Activated T-cell treated with anti-CD3 and anti-CD28 coated beads, Interleukin-2, amount 50 U/mL, for 4 hours (primary cell): ENCODE measurements around the gene TOR1B. TPM values are rescaled to one million over a fixed set of nuclear protein-coding genes. Genes with fewer than 3 reads are reported as not detected.

Source experiments
- ATAC-seq, 2 donors: fragments of 200-7000 bp; cut with Tn5 transposase; one replicate each; pipeline ENCODE4 v1.10.0; 2021
- DNase-seq: peaks from one replicate; pipeline ENCODE4 v3.0.0-alpha.2; 2020
- H3K27me3 Mint-ChIP-seq: one replicate; pipeline ENCODE4 v1.8.0; 2021; ENCODE audit warnings: low read depth, mixed read lengths
- H3K36me3 Mint-ChIP-seq: one replicate; pipeline ENCODE4 v1.8.0; 2022; ENCODE audit warnings: mixed read lengths; ENCODE audit not compliant: insufficient read depth
- H3K4me1 Mint-ChIP-seq: one replicate; pipeline ENCODE4 v1.8.0; 2021; ENCODE audit warnings: low read depth, mixed read lengths
- H3K4me3 Mint-ChIP-seq: one replicate; pipeline ENCODE4 v1.8.0; 2021; ENCODE audit warnings: mild to moderate bottlenecking, moderate library complexity, mixed read lengths
- H3K9me3 Mint-ChIP-seq: one replicate; pipeline ENCODE4 v1.8.0; 2021; ENCODE audit warnings: mixed read lengths
- total RNA-seq, 3 donors: library from RNA; stranded (reverse); gene quantifications; one replicate each; pipeline ENCODE4 v1.2.1, GENCODE V29; 2021

The TOR1B gene
- total RNA-seq, 3 donors from 2014 or later, result 22.8 to 28.1 (median 27.5) TPM

GRCh38 chr9:129813661-129814060, 10.7 kb downstream of the TOR1B start:
- Mint-ChIP-seq H3K36me3 (peaks cover 39% of the 10 kb centered on the region), H3K4me3 (no peak overlapping the region), H3K27me3 (no peaks in the 10 kb centered on the region), H3K4me1 (peaks cover 8% of the 10 kb centered on the region), H3K9me3 (no peaks in the 10 kb centered on the region)
- ATAC-seq (no peak), DNase-seq (no peak)

- no peak overlapping the region for H3K4me3 Mint-ChIP-seq
- H3K4me1 Mint-ChIP-seq, result peaks cover 12% of the 10 kb centered on the region
- DNase-seq (no peak), ATAC-seq (no peak)
- H3K9me3 Mint-ChIP-seq, result no peaks in the 10 kb centered on the region
- H3K36me3 Mint-ChIP-seq, result peaks cover 38% of the 10 kb centered on the region
- H3K27me3 Mint-ChIP-seq, result no peaks in the 10 kb centered on the region
Observed at GRCh38 chr9:129814432-129815223, 11.6 kb downstream of the TOR1B start.

GRCh38 chr9:129815278-129815677, 12.3 kb downstream of the TOR1B start:
- ATAC-seq, result no peak
- no peaks in the 10 kb centered on the region for H3K27me3 Mint-ChIP-seq
- H3K4me1 Mint-ChIP-seq, result peaks cover 12% of the 10 kb centered on the region
- H3K4me3 Mint-ChIP-seq, result no peak overlapping the region
- DNase-seq, result no peak
- H3K9me3 Mint-ChIP-seq, result no peaks in the 10 kb centered on the region
- H3K36me3 Mint-ChIP-seq, result peaks cover 35% of the 10 kb centered on the region

- H3K4me1 Mint-ChIP-seq, result peaks cover 10% of the 10 kb centered on the region
- H3K36me3 Mint-ChIP-seq, result peaks cover 32% of the 10 kb centered on the region
- ATAC-seq (no peak), DNase-seq (no peak)
- no peaks in the 10 kb centered on the region for H3K9me3 Mint-ChIP-seq
- no peaks in the 10 kb centered on the region for H3K27me3 Mint-ChIP-seq
- H3K4me3 Mint-ChIP-seq, result no peak overlapping the region
Observed at GRCh38 chr9:129816501-129817435, 13.8 kb downstream of the TOR1B start.

GRCh38 chr9:129822898-129823541, 20.0 kb downstream of the TOR1B start:
- Mint-ChIP-seq H3K36me3 (peaks cover 19% of the 10 kb centered on the region), H3K4me3 (peak overlapping the region; percentile 83), H3K4me1 (peaks cover 14% of the 10 kb centered on the region), H3K27me3 (no peaks in the 10 kb centered on the region), H3K9me3 (no peaks in the 10 kb centered on the region)
- no peak for DNase-seq
- peak; percentile 7 to 8 for ATAC-seq

GRCh38 chr9:129823542-129823934, 20.6 kb downstream of the TOR1B start:
- DNase-seq (no peak), ATAC-seq (peak; percentile 36 to 39)
- H3K27me3 Mint-ChIP-seq, result no peaks in the 10 kb centered on the region
- H3K36me3 Mint-ChIP-seq, result peaks cover 16% of the 10 kb centered on the region
- H3K4me3 Mint-ChIP-seq, result peak overlapping the region; percentile 83
- H3K9me3 Mint-ChIP-seq, result no peaks in the 10 kb centered on the region
- H3K4me1 Mint-ChIP-seq, result peaks cover 14% of the 10 kb centered on the region

GRCh38 chr9:129823935-129824601, 21.1 kb downstream of the TOR1B start, which contains the start of gene TOR1A:
Gene TOR1A, minus strand, starts transcription at chr9:129824136. Its CDS starts 51 bp downstream, at chr9:129824085.
- Mint-ChIP-seq H3K36me3 (peaks cover 13% of the 10 kb centered on the region), H3K4me1 (peaks cover 11% of the 10 kb centered on the region), H3K4me3 (peak within 1 kb of the TSS; percentile 83), H3K27me3 (no peaks in the 10 kb centered on the region), H3K9me3 (no peaks in the 10 kb centered on the region)
- DNase-seq, result peak; percentile 89
- ATAC-seq, result peak; percentile 93 to 94

GRCh38 chr9:129826344-129826743, 23.4 kb downstream of the TOR1B start:
- H3K36me3 Mint-ChIP-seq, result peaks cover 24% of the 10 kb centered on the region
- H3K4me1 Mint-ChIP-seq, result peaks cover 10% of the 10 kb centered on the region
- H3K4me3 Mint-ChIP-seq, result no peak overlapping the region
- ATAC-seq (no peak), DNase-seq (no peak)
- no peaks in the 10 kb centered on the region for H3K9me3 Mint-ChIP-seq
- no peaks in the 10 kb centered on the region for H3K27me3 Mint-ChIP-seq

GRCh38 chr9:129826759-129827158, 23.8 kb downstream of the TOR1B start:
- Mint-ChIP-seq H3K9me3 (no peaks in the 10 kb centered on the region), H3K4me3 (no peak overlapping the region), H3K4me1 (peaks cover 10% of the 10 kb centered on the region), H3K27me3 (no peaks in the 10 kb centered on the region), H3K36me3 (peaks cover 25% of the 10 kb centered on the region)
- ATAC-seq (no peak), DNase-seq (no peak)

GRCh38 chr9:129828051-129828450, 25.1 kb downstream of the TOR1B start:
- DNase-seq, result no peak
- no peaks in the 10 kb centered on the region for H3K9me3 Mint-ChIP-seq
- no peaks in the 10 kb centered on the region for H3K27me3 Mint-ChIP-seq
- H3K4me3 Mint-ChIP-seq, result no peak overlapping the region
- H3K4me1 Mint-ChIP-seq, result peaks cover 1% of the 10 kb centered on the region
- H3K36me3 Mint-ChIP-seq, result peaks cover 23% of the 10 kb centered on the region
- no peak for ATAC-seq

- H3K9me3 Mint-ChIP-seq, result no peaks in the 10 kb centered on the region
- no peaks in the 10 kb centered on the region for H3K27me3 Mint-ChIP-seq
- H3K4me3 Mint-ChIP-seq, result no peak overlapping the region
- ATAC-seq (no peak), DNase-seq (no peak)
- peaks cover 9% of the 10 kb centered on the region for H3K4me1 Mint-ChIP-seq
- peaks cover 28% of the 10 kb centered on the region for H3K36me3 Mint-ChIP-seq
Observed at GRCh38 chr9:129828969-129829368, 26.0 kb downstream of the TOR1B start.

- Mint-ChIP-seq H3K4me1 (peaks cover 37% of the 10 kb centered on the region), H3K27me3 (no peaks in the 10 kb centered on the region), H3K4me3 (peak overlapping the region; percentile 98), H3K9me3 (no peaks in the 10 kb centered on the region), H3K36me3 (peaks cover 34% of the 10 kb centered on the region)
- DNase-seq, result no peak
- no peak for ATAC-seq
Observed at GRCh38 chr9:129832982-129833381, 30.0 kb downstream of the TOR1B start.

GRCh38 chr9:129834489-129835127, 31.6 kb downstream of the TOR1B start:
- Mint-ChIP-seq H3K27me3 (no peaks in the 10 kb centered on the region), H3K4me3 (peak overlapping the region; percentile 98), H3K36me3 (peaks cover 28% of the 10 kb centered on the region), H3K9me3 (no peaks in the 10 kb centered on the region), H3K4me1 (peaks cover 52% of the 10 kb centered on the region)
- ATAC-seq (peak; percentile 6 to 11), DNase-seq (peak; percentile 40)
